Activated T-helper 17 cell treated with anti-CD3 and anti-CD28 coated beads, Interleukin-2, amount 50 U/mL, for 72 hours (primary cell): ENCODE measurements around the gene OSBPL8. TPM values are rescaled to one million over a fixed set of nuclear protein-coding genes. Genes with fewer than 3 reads are reported as not detected.
A peak's percentile ranks its signal among the peaks of the same experiment; 100 is the strongest.

Experiments
- ATAC-seq: fragments of 150-1000 bp; cut with Tn5 transposase; replicated peaks from 2 replicates; pipeline ENCODE4 v1.10.0; 2021; ENCODE audit warnings: mild to moderate bottlenecking, moderate library complexity
- H3K27ac Mint-ChIP-seq: one replicate; pipeline ENCODE4 v1.8.0; 2022; ENCODE audit warnings: mixed read lengths
- H3K27me3 Mint-ChIP-seq: one replicate; pipeline ENCODE4 v1.8.0; 2022; ENCODE audit warnings: mixed read lengths
- H3K36me3 Mint-ChIP-seq: one replicate; pipeline ENCODE4 v1.8.0; 2022; ENCODE audit warnings: low read depth, mild to moderate bottlenecking, mixed read lengths
- H3K4me1 Mint-ChIP-seq: one replicate; pipeline ENCODE4 v1.8.0; 2022; ENCODE audit warnings: mixed read lengths
- H3K4me3 Mint-ChIP-seq: one replicate; pipeline ENCODE4 v1.8.0; 2022; ENCODE audit warnings: mild to moderate bottlenecking, mixed read lengths
- H3K9me3 Mint-ChIP-seq: one replicate; pipeline ENCODE4 v1.8.0; 2022; ENCODE audit warnings: mixed read lengths
- total RNA-seq, 2 donors: library from RNA; stranded (reverse); gene quantifications; one replicate each; pipeline ENCODE4 v1.2.3, GENCODE V29; 2022

OSBPL8 gene
- total RNA-seq, 2 donors from 2014 or later, result 40.5 to 68.2 TPM

GRCh38 chr12:76420222-76420621 lies 139.3 kb downstream of the OSBPL8 start:
- Mint-ChIP-seq H3K4me1 (peaks cover 17% of the 10 kb centered on the region), H3K27me3 (no peaks in the 10 kb centered on the region), H3K4me3 (no peak overlapping the region), H3K9me3 (no peaks in the 10 kb centered on the region), H3K36me3 (peaks cover 6% of the 10 kb centered on the region), H3K27ac (no peak overlapping the region)
- no peak for ATAC-seq

GRCh38 chr12:76417116-76417515 lies 142.5 kb downstream of the OSBPL8 start:
- ATAC-seq, result no peak
- no peaks in the 10 kb centered on the region for H3K9me3 Mint-ChIP-seq
- no peaks in the 10 kb centered on the region for H3K27me3 Mint-ChIP-seq
- no peak overlapping the region for H3K4me3 Mint-ChIP-seq
- H3K4me1 Mint-ChIP-seq, result peaks cover 4% of the 10 kb centered on the region
- no peak overlapping the region for H3K27ac Mint-ChIP-seq
- H3K36me3 Mint-ChIP-seq, result no peaks in the 10 kb centered on the region

GRCh38 chr12:76413121-76413520 lies 146.4 kb downstream of the OSBPL8 start:
- no peaks in the 10 kb centered on the region for H3K9me3 Mint-ChIP-seq

GRCh38 chr12:76410781-76411180 lies 148.8 kb downstream of the OSBPL8 start:
- H3K4me3 Mint-ChIP-seq, result no peak overlapping the region
- no peaks in the 10 kb centered on the region for H3K9me3 Mint-ChIP-seq

More at GRCh38 chr12:76413121-76413520, 146.4 kb downstream of the OSBPL8 start:
- no peak for ATAC-seq
- H3K36me3 Mint-ChIP-seq, result peaks cover 13% of the 10 kb centered on the region
- no peak overlapping the region for H3K27ac Mint-ChIP-seq
- no peaks in the 10 kb centered on the region for H3K27me3 Mint-ChIP-seq
- no peak overlapping the region for H3K4me3 Mint-ChIP-seq
- peaks cover 4% of the 10 kb centered on the region for H3K4me1 Mint-ChIP-seq

GRCh38 chr12:76410371-76410770 lies 149.2 kb downstream of the OSBPL8 start:
- Mint-ChIP-seq H3K36me3 (peaks cover 23% of the 10 kb centered on the region), H3K27me3 (no peaks in the 10 kb centered on the region), H3K9me3 (no peaks in the 10 kb centered on the region), H3K4me1 (no peaks in the 10 kb centered on the region), H3K27ac (no peak overlapping the region), H3K4me3 (no peak overlapping the region)
- ATAC-seq, result no peak

More at GRCh38 chr12:76410781-76411180, 148.8 kb downstream of the OSBPL8 start:
- H3K4me1 Mint-ChIP-seq, result no peaks in the 10 kb centered on the region
- no peaks in the 10 kb centered on the region for H3K27me3 Mint-ChIP-seq
- no peak for ATAC-seq
- no peak overlapping the region for H3K27ac Mint-ChIP-seq
- peaks cover 19% of the 10 kb centered on the region for H3K36me3 Mint-ChIP-seq

GRCh38 chr12:76409074-76409473 lies 150.5 kb downstream of the OSBPL8 start:
- Mint-ChIP-seq H3K27me3 (no peaks in the 10 kb centered on the region), H3K4me3 (no peak overlapping the region), H3K4me1 (no peaks in the 10 kb centered on the region), H3K9me3 (no peaks in the 10 kb centered on the region), H3K27ac (peak overlapping the region; percentile 45), H3K36me3 (peaks cover 24% of the 10 kb centered on the region)
- ATAC-seq, result no peak

- no peak for ATAC-seq
- no peak overlapping the region for H3K4me3 Mint-ChIP-seq
- peaks cover 24% of the 10 kb centered on the region for H3K36me3 Mint-ChIP-seq
- no peaks in the 10 kb centered on the region for H3K27me3 Mint-ChIP-seq
- H3K27ac Mint-ChIP-seq, result no peak overlapping the region
- H3K9me3 Mint-ChIP-seq, result no peaks in the 10 kb centered on the region
- no peaks in the 10 kb centered on the region for H3K4me1 Mint-ChIP-seq
These were observed 151.9 kb downstream of the OSBPL8 start for GRCh38 chr12:76407710-76408109.

- H3K4me1 Mint-ChIP-seq, result no peaks in the 10 kb centered on the region
- H3K27ac Mint-ChIP-seq, result no peak overlapping the region
- no peaks in the 10 kb centered on the region for H3K9me3 Mint-ChIP-seq
- H3K36me3 Mint-ChIP-seq, result peaks cover 51% of the 10 kb centered on the region
- ATAC-seq, result no peak
- no peaks in the 10 kb centered on the region for H3K27me3 Mint-ChIP-seq
- no peak overlapping the region for H3K4me3 Mint-ChIP-seq
These were observed 157.3 kb downstream of the OSBPL8 start for GRCh38 chr12:76402259-76402658.

GRCh38 chr12:76400136-76400535 lies 159.4 kb downstream of the OSBPL8 start:
- H3K4me3 Mint-ChIP-seq, result no peak overlapping the region
- no peaks in the 10 kb centered on the region for H3K9me3 Mint-ChIP-seq
- H3K36me3 Mint-ChIP-seq, result peaks cover 42% of the 10 kb centered on the region
- H3K4me1 Mint-ChIP-seq, result no peaks in the 10 kb centered on the region
- no peak overlapping the region for H3K27ac Mint-ChIP-seq
- no peak for ATAC-seq
- no peaks in the 10 kb centered on the region for H3K27me3 Mint-ChIP-seq

GRCh38 chr12:76399040-76399439 lies 160.5 kb downstream of the OSBPL8 start:
- H3K9me3 Mint-ChIP-seq, result no peaks in the 10 kb centered on the region
- H3K27me3 Mint-ChIP-seq, result no peaks in the 10 kb centered on the region
- peak overlapping the region; percentile 14 for H3K27ac Mint-ChIP-seq
- no peak overlapping the region for H3K4me3 Mint-ChIP-seq
- H3K4me1 Mint-ChIP-seq, result no peaks in the 10 kb centered on the region
- no peak for ATAC-seq
- H3K36me3 Mint-ChIP-seq, result peaks cover 50% of the 10 kb centered on the region

- no peak for ATAC-seq
- H3K4me3 Mint-ChIP-seq, result no peak overlapping the region
- H3K9me3 Mint-ChIP-seq, result no peaks in the 10 kb centered on the region
- peaks cover 55% of the 10 kb centered on the region for H3K36me3 Mint-ChIP-seq
- H3K27me3 Mint-ChIP-seq, result no peaks in the 10 kb centered on the region
- H3K27ac Mint-ChIP-seq, result no peak overlapping the region
- no peaks in the 10 kb centered on the region for H3K4me1 Mint-ChIP-seq
These were observed 161.5 kb downstream of the OSBPL8 start for GRCh38 chr12:76398106-76398505.

- Mint-ChIP-seq H3K36me3 (peaks cover 76% of the 10 kb centered on the region), H3K27ac (peak overlapping the region; percentile 33), H3K4me3 (no peak overlapping the region), H3K4me1 (peaks cover 4% of the 10 kb centered on the region), H3K9me3 (no peaks in the 10 kb centered on the region), H3K27me3 (no peaks in the 10 kb centered on the region)
- ATAC-seq, result no peak
These were observed 168.1 kb downstream of the OSBPL8 start for GRCh38 chr12:76391461-76391860.

GRCh38 chr12:76387614-76388013 lies 172.0 kb downstream of the OSBPL8 start:
- no peak for ATAC-seq
- Mint-ChIP-seq H3K27me3 (no peaks in the 10 kb centered on the region), H3K36me3 (peaks cover 92% of the 10 kb centered on the region), H3K9me3 (no peaks in the 10 kb centered on the region), H3K27ac (no peak overlapping the region), H3K4me3 (no peak overlapping the region), H3K4me1 (peaks cover 4% of the 10 kb centered on the region)

GRCh38 chr12:76384560-76384959 lies 175.0 kb downstream of the OSBPL8 start:
- no peak overlapping the region for H3K4me3 Mint-ChIP-seq
- ATAC-seq, result no peak

GRCh38 chr12:76383988-76384387 lies 175.6 kb downstream of the OSBPL8 start:
- no peaks in the 10 kb centered on the region for H3K9me3 Mint-ChIP-seq
- H3K27ac Mint-ChIP-seq, result no peak overlapping the region
- H3K27me3 Mint-ChIP-seq, result no peaks in the 10 kb centered on the region
- H3K4me1 Mint-ChIP-seq, result no peaks in the 10 kb centered on the region
- no peak overlapping the region for H3K4me3 Mint-ChIP-seq
- ATAC-seq, result no peak
- H3K36me3 Mint-ChIP-seq, result peaks cover 84% of the 10 kb centered on the region

More at GRCh38 chr12:76384560-76384959, 175.0 kb downstream of the OSBPL8 start:
- Mint-ChIP-seq H3K27ac (no peak overlapping the region), H3K36me3 (peaks cover 84% of the 10 kb centered on the region), H3K9me3 (no peaks in the 10 kb centered on the region), H3K27me3 (no peaks in the 10 kb centered on the region), H3K4me1 (no peaks in the 10 kb centered on the region)

- Mint-ChIP-seq H3K36me3 (peaks cover 91% of the 10 kb centered on the region), H3K4me3 (no peak overlapping the region), H3K4me1 (no peaks in the 10 kb centered on the region), H3K27me3 (no peaks in the 10 kb centered on the region), H3K9me3 (no peaks in the 10 kb centered on the region), H3K27ac (peak overlapping the region; percentile 24)
- ATAC-seq, result no peak
These were observed 180.3 kb downstream of the OSBPL8 start for GRCh38 chr12:76379261-76379660.
